Ishikawa (cell line): ENCODE measurements around the gene RNF220.

ENCODE experiments used
- CEBPB ChIP-seq: IDR thresholded peaks from 2 replicates; pipeline ENCODE4 v1.6.1; 2012
- CREB1 ChIP-seq: IDR thresholded peaks from 2 replicates; pipeline ENCODE4 v1.6.1; 2012; ENCODE audit warnings: low read depth
- EGR1 ChIP-seq: IDR thresholded peaks from 2 replicates; pipeline ENCODE4 v1.6.1; 2012
- EP300 ChIP-seq: IDR thresholded peaks from 2 replicates; pipeline ENCODE4 v1.6.1; 2012; ENCODE audit warnings: borderline replicate concordance
- MAX ChIP-seq: IDR thresholded peaks from 2 replicates; pipeline ENCODE4 v1.6.1; 2012
- NFIC ChIP-seq: IDR thresholded peaks from 2 replicates; pipeline ENCODE4 v1.6.1; 2012
- RAD21 ChIP-seq: IDR thresholded peaks from 2 replicates; pipeline ENCODE4 v1.6.1; 2012; ENCODE audit warnings: low read depth
- REST ChIP-seq: IDR thresholded peaks from 2 replicates; pipeline ENCODE4 v1.6.1; 2012; ENCODE audit warnings: low read depth, mild to moderate bottlenecking
- TAF1 ChIP-seq: IDR thresholded peaks from 2 replicates; pipeline ENCODE4 v1.6.1; 2012; ENCODE audit warnings: low read depth, mild to moderate bottlenecking
- YY1 ChIP-seq: IDR thresholded peaks from 2 replicates; pipeline ENCODE4 v1.6.1; 2012; ENCODE audit warnings: low read depth
- TF ChIP-seq, protein P1 (sequence below): IDR thresholded peaks from 2 replicates; pipeline ENCODE4 v1.6.1; 2012

GRCh38 chr1:44643721-44644334 is 238.8 kb downstream of the RNF220 start:
- TF ChIP-seq TAF1 (no peak), REST (no peak), YY1 (no peak), MAX (no peak), NFIC (no peak), EP300 (no peak), CEBPB (no peak), EGR1 (no peak), RAD21 (no peak), CREB1 (no peak)
- TF ChIP-seq, protein P1, sequence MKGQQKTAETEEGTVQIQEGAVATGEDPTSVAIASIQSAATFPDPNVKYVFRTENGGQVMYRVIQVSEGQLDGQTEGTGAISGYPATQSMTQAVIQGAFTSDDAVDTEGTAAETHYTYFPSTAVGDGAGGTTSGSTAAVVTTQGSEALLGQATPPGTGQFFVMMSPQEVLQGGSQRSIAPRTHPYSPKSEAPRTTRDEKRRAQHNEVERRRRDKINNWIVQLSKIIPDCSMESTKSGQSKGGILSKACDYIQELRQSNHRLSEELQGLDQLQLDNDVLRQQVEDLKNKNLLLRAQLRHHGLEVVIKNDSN = no peak
